SK-N-MC (cell line): ENCODE data around the gene FAM171A2.

Experiments
- DNase-seq: peaks from one replicate; pipeline ENCODE4 v3.0.0-alpha.2; 2011; ENCODE audit warnings: low read depth, low spot score
- H3K27ac ChIP-seq: fragments of 200-600 bp; sonication (generic); 2 replicates; pipeline ENCODE4 v1.5.1; 2016; ENCODE audit warnings: mixed run types
- H3K36me3 ChIP-seq: fragments of 200-600 bp; sonication (generic); 2 replicates; pipeline ENCODE4 v1.6.1; 2017; ENCODE audit warnings: antibody characterized with exemption, low read length, mixed read lengths; ENCODE audit not compliant: insufficient read depth
- H3K4me3 ChIP-seq: fragments of 200-600 bp; sonication (generic); 2 replicates; pipeline ENCODE4 v1.5.1; 2016
- H3K9ac ChIP-seq: fragments of 200-600 bp; sonication (generic); 2 replicates; pipeline ENCODE4 v1.8.0; 2017; ENCODE audit warnings: mixed run types, mixed read lengths; ENCODE audit not compliant: insufficient read length
- H3K9me3 ChIP-seq: fragments of 200-600 bp; sonication (generic); 2 replicates; pipeline ENCODE4 v1.6.1; 2017; ENCODE audit warnings: low read depth, mild to moderate bottlenecking, antibody characterized with exemption, low read length, moderate library complexity, mixed read lengths
- EZH2 ChIP-seq: fragments of 200-600 bp; sonication (generic); IDR thresholded peaks from one replicate; pipeline ENCODE4 v1.6.1; 2017; ENCODE audit warnings: antibody characterized with exemption
- FOXP2 ChIP-seq: optimal IDR thresholded peaks from 2 replicates; pipeline ENCODE3; 2011; ENCODE audit warnings: mild to moderate bottlenecking, moderate library complexity; ENCODE audit not compliant: insufficient read depth; ENCODE audit errors: extremely low read length, control extremely low read depth
- POLR2AphosphoS5 ChIP-seq: IDR thresholded peaks from 2 replicates; pipeline ENCODE4 v1.6.1; 2012; ENCODE audit warnings: mild to moderate bottlenecking, low read depth, low read length, borderline replicate concordance

FAM171A2 gene

DNA sequence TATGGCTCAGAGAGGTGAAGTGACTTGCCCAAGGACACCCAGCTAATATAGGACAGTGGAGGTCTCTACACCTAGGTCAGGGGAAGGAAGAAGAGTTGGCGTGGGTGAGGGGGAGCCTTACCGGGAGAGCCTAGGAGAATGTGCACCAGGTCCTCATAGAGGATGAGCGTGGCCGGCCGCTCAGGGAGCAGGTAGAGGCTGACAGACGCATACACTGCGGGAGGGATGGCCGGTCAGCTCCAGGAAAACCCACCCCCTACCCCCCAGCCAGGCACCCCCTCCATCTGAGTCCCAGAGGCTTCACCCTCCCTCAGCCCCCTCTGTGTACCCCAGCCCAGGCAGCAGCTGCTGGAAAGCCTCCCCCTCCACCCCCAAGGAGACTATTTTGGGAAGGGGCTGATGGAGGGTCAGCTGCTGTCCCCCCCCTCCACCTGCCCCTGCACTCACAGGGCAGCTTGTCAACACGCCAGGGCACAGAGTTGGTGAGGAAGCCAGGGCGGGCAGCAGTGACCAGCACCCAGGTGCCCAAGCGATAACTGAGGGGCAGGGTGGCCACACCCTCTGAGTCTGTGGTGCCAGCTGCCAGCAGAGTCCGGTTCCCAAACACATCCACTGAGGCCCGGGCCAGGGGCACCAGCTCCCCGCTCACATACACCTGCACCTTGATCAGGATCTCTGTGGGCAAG lies 4.1 kb downstream of the FAM171A2 start:
- DNase-seq, result no peak
- Histone ChIP-seq H3K4me3 (no peak overlapping the region), H3K36me3 (peaks cover 9% of the 10 kb centered on the region; the same call in 1 of the 2 replicates), H3K27ac (no peak overlapping the region), H3K9me3 (no peaks in the 10 kb centered on the region), H3K9ac (no peak overlapping the region)
- no peak for TF ChIP-seq POLR2AphosphoS5
- TF ChIP-seq EZH2, result no peak
- TF ChIP-seq FOXP2, result no peak

DNA sequence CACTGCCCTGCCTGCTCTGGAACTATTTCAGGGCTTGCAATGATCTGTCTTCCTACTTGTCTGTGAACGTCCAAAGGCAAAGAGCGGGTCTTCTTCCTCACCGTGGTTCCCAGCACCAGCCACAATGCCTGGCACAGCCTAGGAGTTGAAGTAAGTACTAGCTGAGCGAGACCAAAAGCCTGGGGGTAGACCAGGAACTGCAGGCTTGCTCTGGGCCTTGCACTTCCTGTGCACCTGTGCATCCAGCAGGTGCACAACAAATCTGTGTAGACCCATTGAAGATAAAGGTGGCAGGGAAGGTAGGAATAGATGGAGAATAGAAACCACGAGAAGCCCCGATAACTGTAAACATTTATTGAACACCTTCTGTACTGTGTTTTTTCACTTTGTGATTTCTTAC lies 4.6 kb downstream of the FAM171A2 start:
- H3K36me3 ChIP-seq, result peaks cover 9% of the 10 kb centered on the region; the same call in 1 of the 2 replicates
- DNase-seq, result no peak
- H3K4me3 ChIP-seq, result no peak overlapping the region
- TF ChIP-seq EZH2, result no peak
- TF ChIP-seq FOXP2, result no peak
- TF ChIP-seq POLR2AphosphoS5, result no peak
- no peaks in the 10 kb centered on the region for H3K9me3 ChIP-seq
- H3K9ac ChIP-seq, result no peak overlapping the region
- H3K27ac ChIP-seq, result no peak overlapping the region

DNA sequence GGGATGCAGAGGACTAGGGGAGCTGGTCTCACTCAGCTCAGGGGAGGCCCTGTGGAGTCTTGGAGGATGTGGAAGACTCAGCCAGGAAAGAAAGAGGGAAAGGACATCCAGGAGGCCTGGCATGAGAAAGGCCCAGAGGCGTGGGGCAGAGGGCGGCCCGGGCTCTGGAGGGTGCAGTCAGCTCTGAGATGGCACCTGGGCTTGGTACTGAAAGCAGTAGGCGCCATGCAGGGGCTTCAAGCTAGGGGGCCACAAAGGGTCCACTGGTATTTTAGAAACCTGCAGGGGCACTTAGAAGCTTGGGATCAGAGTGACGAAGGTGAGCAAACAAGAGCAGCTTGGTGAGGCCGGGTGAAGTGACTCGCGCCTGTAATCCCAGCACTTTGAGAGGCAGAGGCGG lies 5.6 kb downstream of the FAM171A2 start:
- H3K9me3 ChIP-seq, result no peaks in the 10 kb centered on the region
- no peak overlapping the region for H3K9ac ChIP-seq
- H3K4me3 ChIP-seq, result no peak overlapping the region
- DNase-seq, result no peak
- TF ChIP-seq POLR2AphosphoS5 (no peak), FOXP2 (no peak), EZH2 (no peak)
- H3K36me3 ChIP-seq, result peaks cover 9% of the 10 kb centered on the region; the same call in 1 of the 2 replicates
- H3K27ac ChIP-seq, result no peak overlapping the region

DNA sequence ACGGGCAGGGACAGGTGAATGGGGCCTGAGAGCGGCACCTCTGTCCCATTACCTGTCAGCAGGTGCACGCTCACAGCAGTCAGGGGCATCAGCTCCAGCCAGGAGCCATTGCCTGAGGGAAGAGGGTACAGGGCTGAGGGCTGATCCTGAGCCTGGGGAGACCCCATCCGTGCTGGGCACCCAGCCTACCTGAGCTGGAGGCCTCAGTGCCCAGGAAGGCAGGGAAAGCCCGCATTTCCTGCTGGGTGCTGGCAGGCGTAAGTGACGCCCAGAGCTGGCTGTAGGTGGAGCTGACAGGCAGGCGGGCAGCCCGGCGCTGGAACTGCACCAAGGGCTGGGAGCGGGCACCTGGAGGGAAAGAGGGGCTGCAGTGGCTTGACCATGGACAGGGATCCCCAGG lies 7.4 kb downstream of the FAM171A2 start:
- no peak overlapping the region for H3K4me3 ChIP-seq
- no peak for TF ChIP-seq POLR2AphosphoS5
- no peak for TF ChIP-seq EZH2
- no peak for TF ChIP-seq FOXP2
- H3K27ac ChIP-seq, result no peak overlapping the region
- H3K36me3 ChIP-seq, result peaks cover 9% of the 10 kb centered on the region; the same call in 1 of the 2 replicates
- H3K9ac ChIP-seq, result no peak overlapping the region
- H3K9me3 ChIP-seq, result no peaks in the 10 kb centered on the region
- no peak for DNase-seq

DNA sequence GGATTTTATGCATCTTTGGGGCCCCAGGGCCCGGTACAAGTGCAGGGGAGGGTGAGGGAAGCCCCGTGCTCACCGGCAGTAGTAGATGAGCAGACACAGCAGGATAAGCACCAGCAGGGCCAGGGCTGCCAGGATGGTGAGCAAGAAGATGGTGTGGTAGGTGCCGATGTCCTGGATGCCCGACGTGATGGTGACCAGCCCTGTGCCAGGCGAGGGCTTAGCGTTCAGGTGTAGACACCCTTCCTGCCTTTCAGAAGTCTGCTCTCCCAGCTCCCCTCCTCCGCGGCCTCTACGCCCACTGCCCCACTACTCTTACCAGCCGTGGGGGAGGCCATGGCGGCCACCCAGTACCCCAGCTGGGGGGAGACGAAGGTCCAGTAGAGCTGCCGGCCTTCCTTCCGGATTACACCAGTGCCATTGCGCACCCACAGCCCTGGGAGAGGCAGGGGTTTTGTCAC lies 8.0 kb downstream of the FAM171A2 start:
- Histone ChIP-seq H3K27ac (no peak overlapping the region), H3K4me3 (no peak overlapping the region), H3K9me3 (no peaks in the 10 kb centered on the region), H3K36me3 (peaks cover 9% of the 10 kb centered on the region; the same call in 1 of the 2 replicates), H3K9ac (no peak overlapping the region)
- TF ChIP-seq FOXP2, result no peak
- no peak for TF ChIP-seq EZH2
- TF ChIP-seq POLR2AphosphoS5, result no peak
- DNase-seq, result no peak

DNA sequence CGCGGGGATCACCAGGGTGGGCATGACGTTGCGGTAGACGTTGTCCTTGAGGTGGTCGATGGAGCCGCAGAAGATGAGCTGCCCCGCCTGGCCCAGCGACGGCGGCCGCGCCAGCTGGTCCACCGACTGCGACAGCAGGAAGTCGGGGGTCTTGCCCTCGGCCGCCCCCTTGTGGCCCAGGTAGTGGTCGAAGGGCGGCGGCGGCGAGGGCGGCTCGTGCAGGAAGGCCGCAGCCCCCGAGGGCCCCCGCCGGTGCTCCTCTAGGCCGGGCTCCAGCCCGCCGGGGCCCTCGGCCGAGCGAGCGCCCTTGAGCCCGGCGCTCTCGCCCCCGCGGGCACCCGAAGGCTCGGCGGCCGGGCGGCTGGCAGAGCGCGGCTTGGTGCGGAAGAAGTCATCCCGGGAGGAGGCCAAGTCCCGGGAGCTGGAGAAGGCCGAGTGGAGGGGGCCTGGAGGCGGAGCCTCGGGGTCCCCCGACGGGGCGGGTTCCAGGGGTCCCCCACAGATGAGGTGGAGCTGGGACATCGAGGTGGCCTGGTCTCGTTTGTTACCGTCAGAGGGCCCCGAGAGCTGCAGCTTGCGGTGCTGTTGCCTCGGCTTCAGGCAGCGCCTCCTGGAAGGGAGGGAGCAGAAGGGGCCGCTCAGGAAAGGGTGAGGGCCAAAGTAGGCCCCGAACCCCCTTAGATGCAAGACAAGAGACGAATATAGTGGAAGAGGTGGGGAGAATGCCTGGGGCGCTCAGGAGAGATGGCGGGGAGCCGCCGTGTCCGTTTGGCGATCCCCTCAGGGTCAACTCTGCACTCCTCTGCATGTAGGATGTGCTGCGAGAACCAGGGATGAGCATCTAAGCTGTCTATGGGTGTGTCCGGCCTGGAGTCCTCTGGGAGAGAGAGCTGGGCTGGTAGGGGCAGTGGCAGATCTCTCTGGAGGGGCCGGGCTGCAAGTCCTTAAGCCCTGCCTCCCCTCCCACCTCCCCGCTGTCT lies 8.8 kb downstream of the FAM171A2 start:
- H3K4me3 ChIP-seq, result no peak overlapping the region
- TF ChIP-seq FOXP2 (no peak), EZH2 (no peak), POLR2AphosphoS5 (no peak)

DNA sequence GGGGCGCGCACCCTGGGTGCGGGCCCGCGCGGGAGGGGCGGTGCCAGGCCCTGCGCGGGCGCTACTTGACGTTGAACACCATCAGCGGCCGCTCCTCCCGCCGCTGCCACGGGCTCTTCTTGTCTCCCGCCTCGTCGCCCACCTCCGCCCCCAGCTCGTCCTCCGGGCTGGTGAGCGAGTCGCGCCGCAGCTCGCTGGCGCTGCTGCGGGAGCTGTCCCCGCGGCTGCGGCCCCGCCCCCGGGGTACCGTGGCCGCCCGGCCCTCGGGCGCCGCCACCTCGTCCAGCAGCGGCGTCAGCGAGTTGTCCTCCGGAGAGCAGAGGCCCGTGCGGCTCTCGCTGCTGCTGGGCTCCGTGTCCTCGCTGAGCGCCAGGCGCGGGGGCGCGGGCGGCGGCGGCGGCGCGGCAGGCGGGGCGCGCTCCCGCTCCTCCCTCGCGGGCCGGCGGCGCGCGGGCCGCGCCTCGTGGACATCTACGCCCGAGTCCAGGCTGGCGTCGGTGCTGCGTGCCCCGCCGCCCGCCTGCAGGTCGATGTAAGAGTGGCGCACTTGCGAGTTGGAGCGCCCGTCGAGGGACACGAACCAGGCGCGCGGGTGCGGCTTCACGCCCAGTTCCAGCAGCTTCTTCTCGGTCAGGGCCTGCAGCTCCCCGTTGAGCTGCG lies 9.9 kb downstream of the FAM171A2 start:
- Histone ChIP-seq H3K9me3 (no peaks in the 10 kb centered on the region), H3K9ac (no peak overlapping the region), H3K4me3 (no peak overlapping the region)

More for the DNA sequence above, 8.8 kb downstream of the FAM171A2 start:
- Histone ChIP-seq H3K27ac (no peak overlapping the region), H3K9me3 (no peaks in the 10 kb centered on the region), H3K9ac (no peak overlapping the region), H3K36me3 (peaks cover 9% of the 10 kb centered on the region; the same call in 1 of the 2 replicates)
- no peak for DNase-seq

More for the DNA sequence above, 9.9 kb downstream of the FAM171A2 start:
- no peak for TF ChIP-seq EZH2
- no peak for TF ChIP-seq FOXP2
- no peak for TF ChIP-seq POLR2AphosphoS5
- peaks cover 9% of the 10 kb centered on the region; the same call in 1 of the 2 replicates for H3K36me3 ChIP-seq
- no peak overlapping the region for H3K27ac ChIP-seq
- no peak for DNase-seq
